GM21619 (cell line): ENCODE measurements around the gene EBLN2.

Source experiments
- ATAC-seq: cut with Tn5 transposase; IDR thresholded peaks from one replicate; pipeline ENCODE4 v1.9.1; 2021; ENCODE audit not compliant: unreplicated experiment

EBLN2 gene

DNA sequence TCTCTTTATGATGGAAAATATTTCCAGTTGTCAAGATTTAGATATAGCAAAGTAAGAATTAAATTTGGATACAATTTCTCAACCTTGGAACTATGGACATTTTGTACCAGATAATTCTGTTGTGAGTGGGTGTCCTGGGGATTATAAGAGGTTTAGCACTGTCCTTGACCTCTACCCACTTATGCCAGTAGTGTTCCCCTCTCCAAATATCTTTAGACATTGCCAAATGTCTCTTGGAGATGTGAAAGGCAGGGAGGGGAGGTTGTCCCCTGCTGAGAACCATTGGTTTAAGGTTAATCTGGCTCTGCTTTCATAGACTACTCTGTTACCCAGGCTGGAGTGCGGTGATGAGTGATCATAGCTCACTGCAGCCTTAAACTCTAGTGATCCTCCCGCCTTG, at the start of gene EBLN2:
EBLN2 (plus strand) TSS at position 244 of the 400 bp plus-strand sequence. CDS start 423 bp downstream, outside the sequence.
- ATAC-seq: no peak

DNA sequence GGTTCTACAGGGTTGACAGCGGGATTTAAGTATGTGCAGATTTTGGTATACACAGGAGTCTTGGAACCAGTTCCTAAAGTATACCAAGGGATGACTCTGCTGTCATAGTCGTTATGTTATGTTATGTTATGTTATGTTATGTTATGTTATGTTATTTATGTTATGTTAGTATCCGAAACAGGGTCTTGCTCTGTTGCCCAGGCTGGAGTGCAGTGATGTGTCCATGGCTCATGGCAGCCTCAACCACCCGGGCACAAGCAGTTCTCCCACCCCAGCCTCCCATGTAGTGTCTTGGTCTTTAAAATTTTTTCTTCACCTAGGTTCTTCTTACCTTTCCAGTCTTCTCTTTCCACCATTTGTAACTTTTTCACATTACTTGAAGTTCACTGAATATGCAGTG, 43.2 kb upstream of the EBLN2 start:
- no peak for ATAC-seq

DNA sequence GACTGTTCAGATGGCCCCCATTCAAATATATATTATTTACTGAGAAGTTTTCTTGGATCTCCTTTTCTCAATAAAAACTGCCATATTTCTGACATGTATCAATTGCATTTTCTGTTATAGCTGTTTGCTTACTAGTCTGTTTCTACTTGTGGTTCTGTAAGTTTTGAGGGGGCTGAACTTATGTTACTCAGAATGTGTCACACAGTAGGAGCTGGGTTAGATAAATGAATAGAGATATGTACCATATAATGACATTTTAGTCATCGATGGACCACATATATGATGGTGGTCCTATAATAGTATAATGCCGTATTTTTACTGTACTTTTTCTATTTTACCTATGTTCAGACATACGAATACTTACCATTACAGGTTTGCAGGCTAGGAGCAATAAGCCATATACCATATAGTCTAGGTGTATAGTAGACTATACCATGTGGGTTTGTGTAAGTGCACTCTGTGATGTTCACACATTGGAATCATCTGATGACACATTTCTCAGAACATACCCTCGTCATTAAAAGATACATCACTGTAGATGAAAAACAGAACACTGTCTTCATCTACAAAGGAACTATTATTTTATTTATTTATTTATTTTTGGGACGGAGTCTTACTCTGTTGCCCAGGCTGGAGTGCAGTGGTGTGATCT, 42.5 kb upstream of the EBLN2 start:
- ATAC-seq: no peak

DNA sequence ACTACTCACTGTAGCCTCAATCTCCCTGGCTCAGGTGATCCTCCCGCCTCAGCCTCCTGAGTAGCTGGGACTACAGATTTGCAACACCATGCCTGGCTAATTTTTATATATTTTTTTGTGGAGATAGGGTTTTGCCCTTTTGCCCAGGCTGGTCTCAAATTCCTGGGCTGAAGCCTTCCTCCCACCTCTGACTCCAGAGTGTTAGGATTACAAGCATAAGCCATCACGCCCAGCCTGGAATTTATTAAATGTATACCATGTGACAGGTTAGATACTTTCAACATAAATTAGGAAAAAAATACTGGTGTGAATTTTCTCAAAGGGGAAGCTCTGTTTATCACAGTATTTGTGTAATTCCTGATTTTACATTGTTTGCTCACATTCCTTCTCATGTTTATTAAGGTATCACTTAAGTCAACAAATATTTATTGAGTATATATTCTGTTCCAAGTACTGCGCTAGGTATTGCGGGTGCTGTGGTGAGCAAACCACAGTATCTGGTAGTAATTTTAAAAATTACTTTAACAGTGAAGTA, 40.1 kb upstream of the EBLN2 start:
- ATAC-seq: no peak

DNA sequence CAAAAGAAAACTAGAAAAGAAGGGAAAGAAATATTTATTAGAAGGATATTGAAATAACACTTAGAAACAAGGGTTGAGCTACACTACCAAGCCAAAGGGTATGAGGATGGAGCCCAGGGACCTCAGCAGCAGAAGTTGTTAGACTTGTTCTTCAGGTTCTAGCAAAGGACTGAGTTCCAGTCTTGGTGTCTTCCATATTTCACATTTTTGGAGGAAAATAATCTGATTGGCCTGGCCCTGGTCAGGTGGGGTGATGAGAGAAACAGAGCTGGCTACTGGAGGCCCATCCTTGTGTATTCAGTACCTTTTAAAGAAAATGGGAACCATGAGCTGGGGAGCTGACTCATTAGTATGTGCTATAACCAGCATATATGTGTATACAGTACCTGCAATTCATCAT, 36.6 kb upstream of the EBLN2 start:
- ATAC-seq: no peak

DNA sequence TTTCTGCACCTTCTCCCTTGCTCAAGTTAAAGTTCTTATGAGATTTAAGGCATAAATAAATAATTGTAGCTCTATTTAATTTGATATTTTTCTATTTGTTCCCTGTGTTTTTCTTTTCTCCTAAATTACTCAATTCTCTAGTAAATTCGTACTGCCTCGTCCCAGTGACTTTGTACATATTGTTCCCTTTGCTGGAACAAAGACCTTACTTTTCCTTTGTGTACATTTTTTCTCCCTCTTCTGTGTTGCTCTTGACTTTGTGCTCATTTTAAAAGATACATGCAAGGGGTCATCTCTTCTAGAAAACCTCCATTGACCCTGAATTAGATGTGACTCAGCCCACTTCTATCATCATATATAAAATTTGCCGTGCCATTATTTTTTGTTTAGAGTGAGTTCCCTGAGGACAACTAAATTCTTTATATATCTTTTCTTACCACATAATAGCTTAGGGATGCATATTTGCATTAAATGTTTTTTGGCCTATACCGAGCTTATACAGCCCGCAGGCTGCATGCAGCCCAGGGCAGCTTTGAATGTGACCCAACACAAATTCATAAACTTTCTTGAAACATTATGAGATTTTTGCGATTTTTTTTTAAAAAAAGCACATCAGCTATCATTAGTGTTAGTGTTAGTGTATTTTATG, 35.2 kb upstream of the EBLN2 start:
- ATAC-seq: no peak

DNA sequence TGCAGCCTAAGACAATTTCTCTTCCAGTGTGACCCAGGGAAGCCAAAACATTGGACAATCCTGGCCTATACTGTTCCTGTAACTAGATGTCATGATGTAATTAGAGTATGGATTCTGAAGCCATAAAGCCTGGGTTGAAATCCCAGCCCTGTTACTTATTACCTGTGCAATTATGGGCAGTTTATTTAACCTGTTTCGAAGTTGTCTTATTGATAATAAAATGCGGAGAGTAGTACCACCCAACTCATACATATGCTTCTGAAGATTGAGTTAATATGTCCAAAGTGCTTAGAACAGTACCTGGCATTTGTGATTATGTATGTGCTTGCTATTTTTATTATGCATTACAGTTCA, 34.7 kb upstream of the EBLN2 start:
- ATAC-seq: no peak

DNA sequence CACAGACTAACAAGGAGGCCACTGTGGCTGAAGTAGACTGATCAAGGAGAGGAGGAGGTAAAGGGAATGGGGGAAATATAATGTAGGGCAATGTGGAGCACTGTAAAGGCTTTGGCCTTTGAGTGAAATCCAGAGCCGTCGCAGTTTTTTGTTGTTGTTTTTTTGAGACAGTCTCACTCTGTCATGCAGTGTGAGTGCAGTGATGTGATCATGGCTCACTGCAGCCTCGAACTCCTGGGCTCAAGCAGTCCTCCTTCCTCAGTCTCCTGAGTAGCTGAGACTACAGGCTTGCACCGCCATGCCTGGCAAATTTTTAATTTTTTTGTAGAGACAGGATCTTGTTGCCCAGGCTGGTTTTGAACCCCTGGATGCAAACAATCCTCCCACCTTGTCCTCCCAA, 32.7 kb upstream of the EBLN2 start:
- ATAC-seq: no peak

DNA sequence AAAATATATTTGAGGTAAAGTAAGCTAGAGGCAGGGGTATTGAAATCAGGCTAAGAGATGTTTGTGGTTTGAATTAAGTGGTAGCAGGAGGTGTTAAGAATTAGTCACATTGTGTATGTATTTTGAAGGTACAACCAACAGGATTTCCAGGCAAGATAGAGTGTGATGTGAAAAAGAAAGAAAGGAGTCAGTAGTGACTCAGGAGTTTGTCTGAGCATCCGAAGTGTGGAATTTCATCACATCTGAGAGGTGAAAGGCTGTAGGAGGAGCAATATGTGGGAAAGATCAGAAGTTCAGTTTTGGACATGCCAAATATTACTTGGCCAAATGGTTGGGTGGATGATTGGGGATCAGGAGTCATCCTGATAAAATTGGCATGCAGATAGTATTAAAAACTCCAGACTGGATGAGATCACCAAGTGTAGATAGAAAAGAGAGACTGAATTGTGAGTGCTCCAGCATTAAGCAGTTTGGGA, 32.1 kb upstream of the EBLN2 start:
- ATAC-seq: no peak

DNA sequence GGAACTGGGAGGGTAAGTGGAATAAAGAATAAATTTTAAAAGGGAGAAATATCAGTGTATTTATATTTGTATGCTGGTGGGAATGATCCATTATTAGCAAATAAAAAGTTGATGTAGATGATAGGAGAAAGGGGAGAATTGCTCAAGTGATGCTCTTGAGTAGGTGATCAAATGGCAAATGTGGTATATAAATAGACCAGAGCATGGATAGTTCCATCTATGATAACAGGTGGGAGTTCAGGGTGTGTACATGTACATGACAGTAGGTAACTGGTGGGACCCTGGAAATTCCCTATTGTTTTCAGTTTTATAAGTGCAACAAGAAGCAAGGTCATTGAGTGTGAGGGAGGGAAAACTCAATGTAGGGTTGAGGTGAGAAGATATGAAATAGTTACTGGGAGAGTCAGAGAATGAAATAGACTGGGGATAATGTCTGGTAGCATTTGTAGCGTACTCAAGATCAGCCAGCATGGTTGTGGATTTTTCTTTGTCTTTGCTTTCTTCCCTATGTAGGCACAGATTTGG, 31.3 kb upstream of the EBLN2 start:
- ATAC-seq: no peak

DNA sequence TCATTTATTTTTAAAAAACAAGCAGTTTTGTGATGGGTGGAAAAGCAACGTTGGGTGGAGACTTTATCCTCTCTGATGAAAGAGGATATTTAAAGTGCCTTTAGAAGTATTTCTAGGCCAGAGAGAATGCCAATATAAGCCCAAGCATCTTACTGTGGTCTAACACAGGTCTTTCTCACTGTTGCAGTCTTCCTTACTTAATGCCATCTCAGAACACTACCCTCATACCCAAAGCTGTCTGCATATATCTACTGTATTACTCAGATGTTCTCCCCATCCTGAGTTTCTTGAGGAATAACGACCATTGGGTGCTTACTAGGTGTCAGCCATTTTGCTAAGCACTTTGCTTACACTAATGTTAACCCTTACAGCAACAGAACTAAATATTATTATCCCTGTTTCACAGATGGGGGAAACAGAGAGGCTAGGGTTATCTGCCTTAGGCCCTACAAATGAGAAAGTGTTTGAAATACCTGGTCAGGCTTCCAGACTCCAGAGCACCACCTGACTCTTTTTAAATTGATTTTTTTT, 29.8 kb upstream of the EBLN2 start:
- ATAC-seq: no peak

DNA sequence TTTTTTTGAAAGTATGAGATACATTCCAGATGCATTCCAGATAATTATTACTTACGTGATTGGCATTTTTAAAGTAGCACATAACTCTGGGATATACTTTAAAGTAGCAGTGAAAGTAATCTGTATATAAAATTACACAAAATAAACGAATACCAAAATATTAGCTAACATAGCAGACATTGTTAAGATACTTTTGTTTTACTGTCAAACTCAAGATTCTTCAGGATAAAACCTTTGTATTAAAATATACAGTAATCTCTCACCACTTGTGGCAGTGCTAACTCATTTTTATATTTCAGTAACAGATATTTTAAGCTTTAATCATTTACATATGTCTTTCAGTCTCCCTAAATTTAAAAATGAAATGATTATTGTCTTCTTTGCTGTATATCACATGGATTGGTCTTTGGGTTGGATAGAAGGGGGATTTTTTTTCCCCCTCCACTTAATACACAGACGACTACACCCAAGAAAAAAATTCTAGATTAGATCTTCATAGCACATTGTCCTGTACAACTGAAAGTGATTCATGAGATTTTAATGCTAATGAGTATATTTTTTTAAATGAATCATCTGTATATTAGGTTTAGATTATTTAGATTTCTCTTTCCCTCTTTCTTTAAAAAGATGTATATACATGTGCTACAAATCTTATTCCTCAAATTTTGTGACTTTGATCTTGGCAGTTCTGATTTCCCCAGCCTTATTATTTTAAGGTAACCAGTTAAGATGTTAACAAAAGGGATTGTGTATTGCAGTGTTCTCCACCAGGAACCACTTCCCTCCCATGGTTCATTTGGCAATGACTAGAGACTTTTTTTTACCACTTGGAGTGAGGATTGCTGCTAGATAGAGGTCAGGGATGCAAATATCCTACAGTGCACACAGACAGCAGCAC, 24.5 kb upstream of the EBLN2 start:
- ATAC-seq: no peak

DNA sequence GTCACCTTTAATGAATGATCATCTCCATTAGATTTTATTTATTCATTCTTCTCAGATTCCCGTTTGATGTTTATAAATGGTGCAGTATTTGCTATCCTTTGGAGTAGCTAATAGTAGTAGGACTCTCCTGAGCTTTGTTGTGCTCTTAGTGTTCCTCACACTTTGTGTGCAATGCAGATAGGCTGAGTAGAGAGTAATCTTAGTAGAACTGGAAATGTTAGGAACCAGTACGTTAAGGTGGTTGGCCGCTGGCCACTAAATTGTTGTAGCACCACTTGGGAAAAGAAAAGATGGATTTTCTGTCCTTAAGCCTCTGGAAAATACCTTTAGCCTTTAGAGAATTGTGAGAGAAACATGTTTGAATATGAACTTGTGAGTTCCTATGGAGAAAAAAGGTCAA, 19.9 kb upstream of the EBLN2 start:
- ATAC-seq: no peak

DNA sequence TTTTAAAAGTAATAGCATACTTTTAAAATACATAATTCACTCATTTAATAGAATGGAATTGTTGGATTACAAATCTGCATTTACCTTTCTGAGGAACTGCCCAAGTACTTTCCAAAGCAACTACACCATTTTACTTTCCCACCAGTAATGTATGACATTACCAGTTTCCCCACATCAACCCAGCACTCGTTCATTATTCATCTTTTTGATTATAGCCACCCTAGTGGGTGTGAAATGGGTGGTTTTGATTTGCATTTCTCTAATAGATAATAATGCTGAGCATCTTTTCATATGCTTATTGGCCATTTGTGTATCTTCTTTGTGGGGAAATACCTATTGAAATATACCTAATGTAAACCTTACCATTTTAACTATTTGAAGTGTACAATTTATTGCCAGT, 18.0 kb upstream of the EBLN2 start:
- no peak for ATAC-seq

DNA sequence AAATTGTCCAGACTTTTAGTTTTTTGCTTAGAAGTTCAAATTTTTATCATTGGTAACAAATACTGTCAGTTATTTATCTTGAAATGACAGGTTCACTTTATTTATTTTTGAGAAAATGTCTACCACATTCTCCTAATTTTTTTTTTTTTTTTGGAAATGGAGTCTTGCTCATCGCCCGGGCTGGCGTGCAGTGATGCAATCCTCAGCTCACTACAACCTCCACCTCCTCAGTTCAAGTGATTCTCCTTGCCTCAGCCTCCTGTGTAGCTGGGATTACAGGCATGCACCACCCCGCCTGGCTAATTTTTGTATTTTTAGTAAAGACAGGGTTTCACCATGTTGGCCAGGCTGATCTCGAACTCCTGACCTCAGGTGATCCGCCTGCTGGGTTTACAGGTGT, 16.1 kb upstream of the EBLN2 start:
- ATAC-seq: no peak

DNA sequence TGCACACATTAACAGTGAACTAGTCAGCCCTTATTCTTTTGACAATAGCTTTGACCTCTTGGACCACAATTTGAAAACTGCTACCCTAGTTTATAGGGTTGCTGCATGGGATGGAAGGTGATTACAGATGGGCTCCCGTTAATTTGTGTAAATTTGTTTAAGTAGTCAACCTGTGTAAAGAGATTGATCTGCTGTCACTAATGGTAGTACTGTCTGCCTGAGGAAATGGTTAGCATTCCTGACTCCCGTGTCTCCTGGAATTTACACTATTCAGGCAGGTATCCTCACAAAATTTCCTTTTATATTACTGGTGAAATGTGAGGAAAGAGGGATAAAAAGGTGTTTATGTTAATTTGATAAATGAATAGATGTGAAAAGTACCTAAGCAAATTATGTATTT, 15.3 kb upstream of the EBLN2 start:
- no peak for ATAC-seq

DNA sequence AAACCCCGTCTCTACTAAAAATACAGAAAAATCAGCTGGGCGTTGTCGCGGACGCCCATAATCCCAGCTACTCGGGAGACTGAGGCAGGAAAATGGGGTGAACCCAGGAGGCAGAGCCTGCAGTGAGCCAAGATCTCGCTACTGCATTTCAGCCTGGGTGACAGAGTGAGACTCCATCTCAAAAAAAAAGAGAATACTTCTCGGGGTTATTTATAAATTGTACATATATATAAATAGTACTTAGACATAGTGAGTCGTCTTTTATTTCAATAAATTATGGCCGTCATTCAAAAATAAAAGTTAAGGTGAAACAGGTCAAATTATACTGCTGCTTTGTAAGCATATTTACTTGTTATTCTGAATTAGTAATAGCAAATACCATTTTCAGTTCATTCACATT, 12.1 kb upstream of the EBLN2 start:
- no peak for ATAC-seq

DNA sequence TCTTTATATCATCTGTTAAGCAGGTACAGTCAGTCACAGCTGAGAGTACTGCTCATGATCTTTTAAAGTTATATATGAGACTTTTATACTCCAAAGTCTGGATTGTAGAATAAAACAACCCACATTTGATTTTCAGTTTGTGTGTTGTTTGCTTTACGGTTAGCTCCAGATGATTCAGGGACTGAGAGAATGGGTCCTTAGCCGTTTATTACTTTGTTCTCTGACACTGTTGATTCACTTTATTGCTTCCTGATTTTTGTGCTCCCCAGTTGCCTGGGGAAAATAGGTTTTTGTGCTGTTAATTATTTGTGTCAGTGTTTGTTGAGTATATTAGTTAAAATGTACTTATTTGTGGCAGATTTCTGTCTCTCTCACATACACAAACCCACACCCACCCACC, 8.6 kb upstream of the EBLN2 start:
- no peak for ATAC-seq

DNA sequence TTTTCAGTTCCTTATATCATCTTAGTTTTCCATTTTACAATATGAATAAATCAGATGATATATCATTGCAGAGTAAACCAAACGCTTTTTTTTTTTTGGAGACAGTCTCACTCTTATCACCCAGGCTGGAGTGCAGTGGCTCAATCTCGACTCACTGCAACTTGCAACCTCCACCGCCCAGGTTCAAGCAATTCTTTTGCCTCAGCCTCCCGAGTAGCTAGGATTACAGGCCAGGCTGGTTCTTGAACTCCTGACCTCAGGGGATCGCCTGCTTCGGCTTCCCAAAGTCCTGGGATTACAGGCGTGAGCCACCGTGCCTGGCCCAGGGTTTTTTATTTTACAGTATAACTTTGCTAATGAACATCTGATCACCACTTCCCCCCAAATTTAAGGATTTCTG, 5.9 kb upstream of the EBLN2 start:
- ATAC-seq: no peak

DNA sequence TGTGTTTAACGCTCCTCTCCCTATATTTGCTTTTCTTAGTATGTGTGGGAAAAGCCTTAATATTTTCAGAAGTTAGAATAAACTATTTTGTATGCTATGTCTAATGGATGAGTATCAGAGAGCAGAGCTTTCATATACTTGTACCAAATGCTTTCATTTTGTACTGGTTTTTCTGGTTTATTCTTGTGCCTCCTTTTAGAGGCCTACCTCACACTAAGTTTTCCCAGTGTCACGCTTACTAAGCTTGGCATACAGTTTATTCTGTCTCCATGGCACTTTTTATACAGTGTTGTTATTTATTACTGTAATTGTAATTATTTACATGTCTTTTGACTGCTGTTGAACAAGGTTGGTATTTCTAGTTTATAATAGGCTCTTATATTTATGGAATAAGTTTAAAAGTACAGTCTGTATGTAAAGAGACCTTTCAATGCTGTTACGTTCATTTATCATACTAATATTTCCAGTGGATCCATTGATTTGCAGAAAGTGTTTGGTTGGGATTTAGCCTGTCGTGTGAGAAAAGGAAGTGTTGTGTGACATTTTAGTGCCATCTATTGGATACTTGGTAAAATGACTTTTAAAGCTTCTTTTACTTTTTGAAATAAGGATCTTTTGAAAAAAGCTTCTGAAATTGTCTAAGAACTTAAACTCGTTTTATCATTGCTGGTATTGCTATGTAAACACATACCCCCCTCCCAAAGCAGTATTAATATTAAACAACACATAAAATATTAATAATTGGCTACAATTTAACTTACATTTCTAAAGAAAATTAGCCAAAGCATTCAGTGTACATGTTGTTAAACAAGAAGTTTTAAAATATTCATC, 5.2 kb upstream of the EBLN2 start:
- no peak for ATAC-seq

DNA sequence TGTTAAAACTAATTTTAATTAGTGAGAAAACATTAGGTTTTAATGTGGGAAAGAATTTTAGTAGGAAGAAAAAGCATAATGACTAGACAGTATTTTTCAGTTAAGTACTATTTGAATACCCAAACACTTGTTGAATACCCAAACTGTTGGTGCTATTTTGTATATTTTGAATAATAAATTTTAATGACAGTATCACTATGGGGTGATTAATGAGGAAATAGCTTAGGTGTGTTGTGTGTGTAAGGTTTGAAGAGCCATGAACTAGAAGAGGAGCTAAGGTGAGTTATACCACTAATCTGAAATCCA, 4.7 kb upstream of the EBLN2 start:
- ATAC-seq: no peak
